T-helper 2 cell treated with Interferon-gamma antibody and Interleukin-4, amounts not matched to agents 5 μg/mL and 100 μg/mL, for 36 hours (primary cell): ENCODE results near the gene UBE2K.
"Not testable (repeated sequence)": the region's sequence is repeated elsewhere in the genome, so short reads cannot be mapped to it uniquely, and the experiment has no call there.

Source experiments
- DNase-seq: peaks from one replicate; pipeline ENCODE4 v3.0.0; 2021; ENCODE audit warnings: low spot score
- H3K27ac Mint-ChIP-seq: one replicate; pipeline ENCODE4 v1.8.0; 2021; ENCODE audit warnings: mild to moderate bottlenecking, mixed read lengths
- H3K27me3 Mint-ChIP-seq: one replicate; pipeline ENCODE4 v1.8.0; 2021; ENCODE audit warnings: low read depth, mixed read lengths
- H3K36me3 Mint-ChIP-seq: one replicate; pipeline ENCODE4 v1.8.0; 2021; ENCODE audit warnings: low read depth, mixed read lengths
- H3K4me1 Mint-ChIP-seq: one replicate; pipeline ENCODE4 v1.8.0; 2021; ENCODE audit warnings: low read depth, mixed read lengths
- H3K4me3 Mint-ChIP-seq: one replicate; pipeline ENCODE4 v1.8.0; 2022; ENCODE audit warnings: mild to moderate bottlenecking, moderate library complexity, mixed read lengths
- H3K9me3 Mint-ChIP-seq: one replicate; pipeline ENCODE4 v1.8.0; 2021; ENCODE audit warnings: mixed read lengths

UBE2K gene

GRCh38 chr4:39813761-39814160 is 115.8 kb downstream of the UBE2K start:
- not testable (repeated sequence) for H3K36me3 Mint-ChIP-seq, H3K27me3 Mint-ChIP-seq, DNase-seq, H3K4me3 Mint-ChIP-seq, H3K4me1 Mint-ChIP-seq
- H3K27ac Mint-ChIP-seq, result peak overlapping the region; percentile 79
- H3K9me3 Mint-ChIP-seq, result peaks cover 10% of the 10 kb centered on the region

GRCh38 chr4:39814403-39815185 is 116.7 kb downstream of the UBE2K start:
- H3K9me3 Mint-ChIP-seq, result peaks cover 10% of the 10 kb centered on the region
- no peak for DNase-seq
- H3K4me1 Mint-ChIP-seq, result peaks cover 3% of the 10 kb centered on the region
- H3K36me3 Mint-ChIP-seq, result peaks cover 2% of the 10 kb centered on the region
- peaks cover 3% of the 10 kb centered on the region for H3K27me3 Mint-ChIP-seq
- H3K4me3 Mint-ChIP-seq, result no peak overlapping the region
- H3K27ac Mint-ChIP-seq, result peak overlapping the region; percentile 79

GRCh38 chr4:39818646-39819045 is 120.7 kb downstream of the UBE2K start:
- Mint-ChIP-seq H3K36me3 (peaks cover 10% of the 10 kb centered on the region), H3K27ac (no peak overlapping the region), H3K4me1 (no peaks in the 10 kb centered on the region), H3K9me3 (no peaks in the 10 kb centered on the region), H3K27me3 (no peaks in the 10 kb centered on the region), H3K4me3 (no peak overlapping the region)
- DNase-seq, result no peak

GRCh38 chr4:39820186-39820585 is 122.2 kb downstream of the UBE2K start:
- peaks cover 2% of the 10 kb centered on the region for H3K4me1 Mint-ChIP-seq
- no peak for DNase-seq
- H3K36me3 Mint-ChIP-seq, result peaks cover 20% of the 10 kb centered on the region
- H3K27me3 Mint-ChIP-seq, result no peaks in the 10 kb centered on the region
- H3K4me3 Mint-ChIP-seq, result no peak overlapping the region
- H3K27ac Mint-ChIP-seq, result no peak overlapping the region
- H3K9me3 Mint-ChIP-seq, result no peaks in the 10 kb centered on the region

- DNase-seq, result no peak
- Mint-ChIP-seq H3K27ac (no peak overlapping the region), H3K4me3 (no peak overlapping the region), H3K27me3 (no peaks in the 10 kb centered on the region), H3K36me3 (peaks cover 23% of the 10 kb centered on the region), H3K4me1 (peaks cover 5% of the 10 kb centered on the region), H3K9me3 (no peaks in the 10 kb centered on the region)
Measured at GRCh38 chr4:39821951-39822350, 124.0 kb downstream of the UBE2K start.

GRCh38 chr4:39822662-39823061 is 124.7 kb downstream of the UBE2K start:
- H3K27me3 Mint-ChIP-seq, result no peaks in the 10 kb centered on the region
- H3K9me3 Mint-ChIP-seq, result no peaks in the 10 kb centered on the region
- H3K4me1 Mint-ChIP-seq, result peaks cover 5% of the 10 kb centered on the region
- no peak overlapping the region for H3K27ac Mint-ChIP-seq
- DNase-seq, result no peak
- no peak overlapping the region for H3K4me3 Mint-ChIP-seq
- H3K36me3 Mint-ChIP-seq, result peaks cover 28% of the 10 kb centered on the region

GRCh38 chr4:39823191-39823590 is 125.3 kb downstream of the UBE2K start:
- DNase-seq, result no peak
- Mint-ChIP-seq H3K9me3 (no peaks in the 10 kb centered on the region), H3K4me3 (no peak overlapping the region), H3K27me3 (no peaks in the 10 kb centered on the region), H3K4me1 (peaks cover 5% of the 10 kb centered on the region), H3K27ac (no peak overlapping the region), H3K36me3 (peaks cover 31% of the 10 kb centered on the region)

GRCh38 chr4:39825090-39825489 is 127.2 kb downstream of the UBE2K start:
- Mint-ChIP-seq H3K9me3 (no peaks in the 10 kb centered on the region), H3K27ac (no peak overlapping the region), H3K4me3 (no peak overlapping the region), H3K4me1 (peaks cover 5% of the 10 kb centered on the region), H3K36me3 (peaks cover 41% of the 10 kb centered on the region), H3K27me3 (no peaks in the 10 kb centered on the region)
- no peak for DNase-seq

GRCh38 chr4:39825741-39826231 is 127.8 kb downstream of the UBE2K start:
- Mint-ChIP-seq H3K4me1 (peaks cover 5% of the 10 kb centered on the region), H3K4me3 (no peak overlapping the region), H3K27me3 (no peaks in the 10 kb centered on the region), H3K36me3 (peaks cover 46% of the 10 kb centered on the region), H3K27ac (no peak overlapping the region), H3K9me3 (no peaks in the 10 kb centered on the region)
- DNase-seq, result no peak
